HG03439 (cell line): Measurements from ENCODE around the gene MOV10.

ENCODE experiments used
- ATAC-seq: cut with Tn5 transposase; IDR thresholded peaks from one replicate; pipeline ENCODE4 v1.9.1; 2021; ENCODE audit warnings: mild to moderate bottlenecking, moderate library complexity; ENCODE audit not compliant: unreplicated experiment

MOV10 gene

GRCh38 chr1:112673592-112674439, 643 bp upstream of the MOV10 start:
- no peak for ATAC-seq

GRCh38 chr1:112674986-112675727, 698 bp downstream of the MOV10 start:
- peak; percentile 42 for ATAC-seq

GRCh38 chr1:112675728-112676381, 1.4 kb downstream of the MOV10 start:
- ATAC-seq: no peak

GRCh38 chr1:112676543-112676942, 2.1 kb downstream of the MOV10 start:
- no peak for ATAC-seq

- no peak for ATAC-seq
Observed at GRCh38 chr1:112677501-112677900, 3.0 kb downstream of the MOV10 start.

- ATAC-seq: no peak
Observed at GRCh38 chr1:112678605-112679004, 4.1 kb downstream of the MOV10 start.

GRCh38 chr1:112685913-112686312, 11.5 kb downstream of the MOV10 start:
- no peak for ATAC-seq

- ATAC-seq: no peak
Observed at GRCh38 chr1:112686417-112686816, 12.0 kb downstream of the MOV10 start.

GRCh38 chr1:112686835-112687234, 12.4 kb downstream of the MOV10 start:
- ATAC-seq: no peak

GRCh38 chr1:112687361-112687760, 12.9 kb downstream of the MOV10 start:
- ATAC-seq: no peak

- no peak for ATAC-seq
Observed at GRCh38 chr1:112687785-112688496, 13.5 kb downstream of the MOV10 start.

GRCh38 chr1:112688781-112689193, 14.3 kb downstream of the MOV10 start:
- ATAC-seq: no peak

- no peak for ATAC-seq
Observed at GRCh38 chr1:112689196-112689841, 14.9 kb downstream of the MOV10 start.

- no peak for ATAC-seq
Observed at GRCh38 chr1:112689842-112690237, 15.4 kb downstream of the MOV10 start.

- ATAC-seq: no peak
Observed at GRCh38 chr1:112692681-112693080, 18.2 kb downstream of the MOV10 start.

- ATAC-seq: no peak
Observed at GRCh38 chr1:112693821-112694220, 19.4 kb downstream of the MOV10 start.

- ATAC-seq: no peak
Observed at GRCh38 chr1:112694363-112694929, 20.0 kb downstream of the MOV10 start.

GRCh38 chr1:112695276-112695675, 20.8 kb downstream of the MOV10 start:
- no peak for ATAC-seq

- no peak for ATAC-seq
Observed at GRCh38 chr1:112696578-112697314, 22.3 kb downstream of the MOV10 start.
